ENCODE data around the gene PFN2. TPM values are rescaled to one million over a fixed set of nuclear protein-coding genes. Genes with fewer than 3 reads are reported as not detected.
"Not testable (repeated sequence)": the region's sequence is repeated elsewhere in the genome, so short reads cannot be mapped to it uniquely, and the experiment has no call there.

PFN2 gene
- total RNA-seq, 3 donors from 2014 or later (not counting 1 experiment from before 2014, with no cell fraction given), result 3.4 to 4.9 (median 4.8) TPM

DNA sequence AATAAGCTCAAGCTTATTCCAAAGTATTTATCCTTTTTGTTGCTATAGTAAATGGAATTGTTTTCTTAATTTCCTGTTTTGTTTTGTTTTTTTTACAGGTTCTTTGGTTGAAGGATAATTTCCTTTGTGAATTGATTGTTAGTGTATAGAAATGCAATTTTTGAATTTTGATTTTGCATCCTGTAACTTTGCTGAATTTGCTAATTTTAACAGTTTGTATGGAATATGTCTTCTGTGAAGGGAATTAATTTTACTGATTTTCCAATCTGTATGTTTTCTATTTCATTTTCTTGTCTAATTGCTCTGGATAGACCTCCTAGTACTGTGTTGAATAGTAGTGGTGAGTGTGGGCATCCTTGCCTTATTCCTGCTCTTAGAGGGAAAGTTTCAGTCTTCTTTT is 28.3 kb downstream of the PFN2 start:
- ATAC-seq, result no peak
- intact Hi-C loops (cut with micrococcal nuclease), result no loop called here
- H3K27me3 Mint-ChIP-seq (ENCODE audit: low read depth in 2 of 2), result no peaks in the 10 kb centered on the region
- H3K27ac Mint-ChIP-seq, result no peak overlapping the region
- H3K4me3 ChIP-seq (ENCODE audit: low read length), result no peak overlapping the region
- no peaks in the 10 kb centered on the region for H3K9me3 Mint-ChIP-seq
- no peaks in the 10 kb centered on the region for H3K4me1 ChIP-seq (ENCODE audit: control insufficient read depth, insufficient read depth, low read length)
- H3K36me3 ChIP-seq (ENCODE audit: control insufficient read depth, insufficient read depth, low read length), result peaks cover 2% of the 10 kb centered on the region
- H3K4me1 Mint-ChIP-seq, result peaks cover 30 to 42% of the 10 kb centered on the region in 2 donors
- H3K4me3 Mint-ChIP-seq, result no peak overlapping the region
- H3K27ac ChIP-seq (ENCODE audit: low read length), result no peak overlapping the region
- no peaks in the 10 kb centered on the region for H3K27me3 ChIP-seq (ENCODE audit: control insufficient read depth, insufficient read depth, low read length)
- H3K9me3 ChIP-seq (ENCODE audit: control insufficient read depth, insufficient read depth, low read length), result no peaks in the 10 kb centered on the region
- TF ChIP-seq, protein P1, sequence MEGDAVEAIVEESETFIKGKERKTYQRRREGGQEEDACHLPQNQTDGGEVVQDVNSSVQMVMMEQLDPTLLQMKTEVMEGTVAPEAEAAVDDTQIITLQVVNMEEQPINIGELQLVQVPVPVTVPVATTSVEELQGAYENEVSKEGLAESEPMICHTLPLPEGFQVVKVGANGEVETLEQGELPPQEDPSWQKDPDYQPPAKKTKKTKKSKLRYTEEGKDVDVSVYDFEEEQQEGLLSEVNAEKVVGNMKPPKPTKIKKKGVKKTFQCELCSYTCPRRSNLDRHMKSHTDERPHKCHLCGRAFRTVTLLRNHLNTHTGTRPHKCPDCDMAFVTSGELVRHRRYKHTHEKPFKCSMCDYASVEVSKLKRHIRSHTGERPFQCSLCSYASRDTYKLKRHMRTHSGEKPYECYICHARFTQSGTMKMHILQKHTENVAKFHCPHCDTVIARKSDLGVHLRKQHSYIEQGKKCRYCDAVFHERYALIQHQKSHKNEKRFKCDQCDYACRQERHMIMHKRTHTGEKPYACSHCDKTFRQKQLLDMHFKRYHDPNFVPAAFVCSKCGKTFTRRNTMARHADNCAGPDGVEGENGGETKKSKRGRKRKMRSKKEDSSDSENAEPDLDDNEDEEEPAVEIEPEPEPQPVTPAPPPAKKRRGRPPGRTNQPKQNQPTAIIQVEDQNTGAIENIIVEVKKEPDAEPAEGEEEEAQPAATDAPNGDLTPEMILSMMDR (IDR thresholded peaks at IDR 0.05), result no peak
- DNase-seq, result no peak
- no peaks in the 10 kb centered on the region for H3K36me3 Mint-ChIP-seq

DNA sequence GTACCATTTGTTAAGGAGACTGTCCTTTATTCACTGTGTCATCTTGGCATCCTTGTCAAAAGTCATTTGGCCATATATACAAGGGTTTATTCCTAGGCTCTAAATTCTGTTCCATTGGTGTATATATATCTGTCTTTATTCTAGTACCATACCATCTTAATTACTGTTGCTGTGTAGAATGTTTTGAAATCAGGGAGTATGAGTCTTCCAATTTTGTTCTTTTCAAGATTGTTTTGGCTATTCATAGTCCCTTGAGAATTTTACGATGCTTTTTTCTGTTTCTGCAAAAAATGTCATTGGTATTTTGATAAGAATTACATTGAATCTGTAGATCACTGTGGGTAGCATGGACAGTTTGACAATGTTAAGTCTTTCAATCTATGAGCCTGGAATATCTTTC is 28.7 kb downstream of the PFN2 start:
- no peak overlapping the region for H3K27ac Mint-ChIP-seq
- H3K4me3 Mint-ChIP-seq, result no peak overlapping the region
- TF ChIP-seq, protein P1 (IDR thresholded peaks at IDR 0.05), result no peak
- no peak overlapping the region for H3K4me3 ChIP-seq (ENCODE audit: low read length)
- peaks cover 29 to 37% of the 10 kb centered on the region in 2 donors for H3K4me1 Mint-ChIP-seq
- no peaks in the 10 kb centered on the region for H3K9me3 ChIP-seq (ENCODE audit: control insufficient read depth, insufficient read depth, low read length)
- H3K27me3 Mint-ChIP-seq (ENCODE audit: low read depth in 2 of 2), result no peaks in the 10 kb centered on the region
- no peak overlapping the region for H3K27ac ChIP-seq (ENCODE audit: low read length)
- 100% methylated on average over 1 of the region's 1 CpG for WGBS (ENCODE audit: insufficient coverage)
- intact Hi-C loops (cut with micrococcal nuclease), result no loop called here
- DNase-seq (no peak), ATAC-seq (no peak)
- no peaks in the 10 kb centered on the region for H3K4me1 ChIP-seq (ENCODE audit: control insufficient read depth, insufficient read depth, low read length)
- no peaks in the 10 kb centered on the region for H3K9me3 Mint-ChIP-seq
- no peaks in the 10 kb centered on the region for H3K36me3 Mint-ChIP-seq
- peaks cover 2% of the 10 kb centered on the region for H3K36me3 ChIP-seq (ENCODE audit: control insufficient read depth, insufficient read depth, low read length)
- H3K27me3 ChIP-seq (ENCODE audit: control insufficient read depth, insufficient read depth, low read length), result no peaks in the 10 kb centered on the region

DNA sequence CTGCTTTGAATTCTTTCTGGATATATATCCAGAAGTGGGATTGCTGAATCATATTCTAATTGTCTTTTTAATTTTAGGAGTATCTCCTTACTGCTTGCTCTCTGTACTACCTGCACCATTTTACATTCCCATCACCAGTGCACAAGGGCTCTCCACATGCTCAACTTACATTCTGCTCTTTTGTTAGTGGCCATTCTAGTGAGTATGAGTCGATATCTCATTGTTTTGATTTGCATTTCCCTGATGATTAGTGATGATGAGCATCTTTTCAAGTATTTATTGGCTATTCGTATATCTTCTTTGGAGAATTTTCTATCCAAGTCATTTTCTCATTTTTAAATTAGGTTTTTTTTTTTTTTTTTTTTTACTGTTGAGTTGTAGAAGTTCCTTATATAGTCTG is 29.5 kb downstream of the PFN2 start:
- intact Hi-C loops (cut with micrococcal nuclease), result no loop called here
- H3K4me1 Mint-ChIP-seq, result peaks cover 29 to 36% of the 10 kb centered on the region in 2 donors
- no peaks in the 10 kb centered on the region for H3K4me1 ChIP-seq (ENCODE audit: control insufficient read depth, insufficient read depth, low read length)
- no peak for ATAC-seq
- no peak overlapping the region for H3K4me3 ChIP-seq (ENCODE audit: low read length)
- no peak for DNase-seq
- H3K9me3 ChIP-seq (ENCODE audit: control insufficient read depth, insufficient read depth, low read length), result no peaks in the 10 kb centered on the region
- H3K27ac ChIP-seq (ENCODE audit: low read length), result no peak overlapping the region
- no CpG with 5 or more reads among the region's 2 CpGs for WGBS (ENCODE audit: insufficient coverage)
- no peaks in the 10 kb centered on the region for H3K27me3 Mint-ChIP-seq (ENCODE audit: low read depth in 2 of 2)
- TF ChIP-seq, protein P1 (IDR thresholded peaks at IDR 0.05), result no peak
- peak overlapping the region in 1 of 2 donors; percentile 5 for H3K27ac Mint-ChIP-seq
- no peak overlapping the region for H3K4me3 Mint-ChIP-seq
- H3K9me3 Mint-ChIP-seq, result no peaks in the 10 kb centered on the region
- H3K27me3 ChIP-seq (ENCODE audit: control insufficient read depth, insufficient read depth, low read length), result no peaks in the 10 kb centered on the region
- H3K36me3 Mint-ChIP-seq, result no peaks in the 10 kb centered on the region
- peaks cover 2% of the 10 kb centered on the region for H3K36me3 ChIP-seq (ENCODE audit: control insufficient read depth, insufficient read depth, low read length)

DNA sequence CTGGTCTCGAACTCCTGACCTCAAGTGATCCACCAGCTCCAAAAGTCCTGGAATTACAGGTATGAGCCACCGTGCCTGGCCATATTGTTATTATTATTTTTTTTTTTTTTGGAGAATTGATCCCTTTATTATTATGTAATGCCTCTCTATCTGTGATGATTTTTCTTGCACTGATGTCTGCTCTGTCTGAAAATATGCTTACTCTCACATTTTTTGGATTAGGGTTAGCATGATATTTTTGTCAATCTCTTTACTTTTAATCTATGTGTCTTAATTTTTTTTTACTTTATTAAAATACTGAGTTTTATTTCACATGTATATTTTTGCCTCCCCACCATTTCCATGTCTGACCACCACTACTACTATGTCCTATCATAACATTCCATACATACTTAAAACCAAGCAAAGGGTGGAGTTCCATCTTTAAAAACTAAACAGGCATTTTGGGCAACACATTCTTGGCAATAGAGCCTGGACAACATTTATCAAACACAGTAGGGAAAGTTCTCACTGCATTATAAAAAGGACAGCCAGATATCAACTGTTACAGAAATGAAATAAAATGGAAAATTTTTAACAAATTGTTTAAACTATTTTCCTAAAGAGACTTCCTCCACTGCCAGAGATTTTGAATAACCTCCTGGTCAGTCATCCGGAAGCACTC is 32.2 kb downstream of the PFN2 start:
- H3K4me3 ChIP-seq (ENCODE audit: low read length); H3K27ac Mint-ChIP-seq; H3K9me3 Mint-ChIP-seq; H3K4me1 ChIP-seq (ENCODE audit: control insufficient read depth, insufficient read depth, low read length); DNase-seq; ATAC-seq; H3K4me3 Mint-ChIP-seq; H3K27ac ChIP-seq (ENCODE audit: low read length); H3K9me3 ChIP-seq (ENCODE audit: control insufficient read depth, insufficient read depth, low read length); H3K36me3 ChIP-seq (ENCODE audit: control insufficient read depth, insufficient read depth, low read length); H3K27me3 Mint-ChIP-seq (ENCODE audit: low read depth in 2 of 2); intact Hi-C loops (cut with micrococcal nuclease); H3K27me3 ChIP-seq (ENCODE audit: control insufficient read depth, insufficient read depth, low read length); H3K36me3 Mint-ChIP-seq: not testable (repeated sequence)
- WGBS (ENCODE audit: insufficient coverage), result 100% methylated on average over 2 of the region's 3 CpGs
- H3K4me1 Mint-ChIP-seq, result peaks cover 39 to 47% of the 10 kb centered on the region in 2 donors
